ENCODE measurements around the gene UBAP2L.

GRCh38 chr1:154236855-154237254, 16.1 kb downstream of the UBAP2L start:
- TF ChIP-seq CTCF (IDR thresholded peaks at IDR 0.05) (no peak), POLR2A (IDR thresholded peaks at IDR 0.05) (no peak), POLR2AphosphoS5 (IDR thresholded peaks at IDR 0.05) (no peak), EP300 (IDR thresholded peaks at IDR 0.05) (no peak)

All from gastroesophageal sphincter (tissue), 3 donors.